SK-N-SH treated with all-trans-retinoic acid at 6 μM for 48 hours (cell line): ENCODE data around the gene AP2B1.
"Not testable (repeated sequence)": the region's sequence is repeated elsewhere in the genome, so short reads cannot be mapped to it uniquely, and the experiment has no call there.

Source experiments
- ATAC-seq: fragments of 200-7000 bp; cut with Tn5 transposase; 3 replicates; pipeline ENCODE4 v1.9.1; 2020; ENCODE audit warnings: mild to moderate bottlenecking, moderate library complexity
- ARNTL ChIP-seq: fragments of 450-650 bp; formaldehyde crosslinking; IDR thresholded peaks from 2 replicates; pipeline ENCODE4 v1.5.0; 2020; ENCODE audit warnings: low read depth, mild to moderate bottlenecking, moderate library complexity, borderline replicate concordance
- BACH2 ChIP-seq: fragments of 250-450 bp; sonication (Bioruptor Pico); IDR thresholded peaks from 2 replicates; pipeline ENCODE4 v1.9.0; 2021; ENCODE audit warnings: mild to moderate bottlenecking, borderline replicate concordance
- CREB5 ChIP-seq: fragments of 250-450 bp; sonication (Bioruptor Pico); IDR thresholded peaks from 2 replicates; pipeline ENCODE4 v1.5.1; 2020; ENCODE audit warnings: low read depth, mild to moderate bottlenecking, moderate library complexity
- CSRNP3 ChIP-seq: fragments of 250-450 bp; sonication (Bioruptor Pico); IDR thresholded peaks from 2 replicates; pipeline ENCODE4 v1.5.1; 2021; ENCODE audit warnings: mild to moderate bottlenecking, moderate library complexity
- ESRRG ChIP-seq: fragments of 250-450 bp; sonication (Bioruptor Pico); IDR thresholded peaks from 2 replicates; pipeline ENCODE4 v1.6.1; 2021; ENCODE audit warnings: mild to moderate bottlenecking
- GLIS3 ChIP-seq: fragments of 250-450 bp; sonication (Bioruptor Pico); IDR thresholded peaks from 2 replicates; pipeline ENCODE4 v1.5.0; 2020; ENCODE audit warnings: mild to moderate bottlenecking, moderate library complexity
- ISL1 ChIP-seq: fragments of 250-450 bp; sonication (Bioruptor Pico); IDR thresholded peaks from 2 replicates; pipeline ENCODE4 v2.1.2; 2022; ENCODE audit warnings: mild to moderate bottlenecking, moderate library complexity
- PATZ1 ChIP-seq: fragments of 250-450 bp; sonication (Bioruptor Pico); IDR thresholded peaks from 2 replicates; pipeline ENCODE4 v1.8.0; 2020; ENCODE audit warnings: mild to moderate bottlenecking, moderate library complexity, borderline replicate concordance
- POU6F1 ChIP-seq: fragments of 250-450 bp; sonication (Bioruptor Pico); IDR thresholded peaks from 2 replicates; pipeline ENCODE4 v1.8.0; 2021; ENCODE audit warnings: low read depth, mild to moderate bottlenecking, moderate library complexity, borderline replicate concordance
- PPARA ChIP-seq: fragments of 250-450 bp; sonication (Bioruptor Pico); IDR thresholded peaks from 2 replicates; pipeline ENCODE4 v1.5.0; 2020; ENCODE audit warnings: mild to moderate bottlenecking, borderline replicate concordance
- RARB ChIP-seq: fragments of 250-450 bp; sonication (Bioruptor Pico); IDR thresholded peaks from 2 replicates; pipeline ENCODE4 v1.8.0; 2021; ENCODE audit warnings: mild to moderate bottlenecking, moderate library complexity
- SNAI2 ChIP-seq: fragments of 250-450 bp; sonication (Bioruptor Pico); IDR thresholded peaks from 2 replicates; pipeline ENCODE4 v1.5.0; 2020; ENCODE audit warnings: mild to moderate bottlenecking, moderate library complexity
- TCF4 ChIP-seq: fragments of 250-450 bp; sonication (Bioruptor Pico); IDR thresholded peaks from 2 replicates; pipeline ENCODE4 v1.8.0; 2021; ENCODE audit warnings: mild to moderate bottlenecking, moderate library complexity, borderline replicate concordance
- TOX ChIP-seq: fragments of 250-450 bp; sonication (Bioruptor Pico); IDR thresholded peaks from 2 replicates; pipeline ENCODE4 v1.8.0; 2021; ENCODE audit warnings: mild to moderate bottlenecking, moderate library complexity, borderline replicate concordance
- ZC3H10 ChIP-seq: fragments of 250-450 bp; sonication (Bioruptor Pico); IDR thresholded peaks from 2 replicates; pipeline ENCODE4 v1.5.1; 2021; ENCODE audit warnings: mild to moderate bottlenecking, moderate library complexity
- ZFP3 ChIP-seq: fragments of 250-450 bp; sonication (Bioruptor Pico); IDR thresholded peaks from 2 replicates; pipeline ENCODE4 v1.5.0; 2020; ENCODE audit warnings: mild to moderate bottlenecking, moderate library complexity
- ZFP30 ChIP-seq: fragments of 450-650 bp; formaldehyde crosslinking; IDR thresholded peaks from 2 replicates; pipeline ENCODE4 v1.5.0; 2022; ENCODE audit warnings: mild to moderate bottlenecking, moderate library complexity
- ZNF565 ChIP-seq: fragments of 450-650 bp; formaldehyde crosslinking; conservative IDR thresholded peaks from 2 replicates; pipeline ENCODE4 v1.5.0; 2020; ENCODE audit warnings: low read depth, mild to moderate bottlenecking, moderate library complexity
- ZNF70 ChIP-seq: fragments of 450-650 bp; formaldehyde crosslinking; IDR thresholded peaks from 2 replicates; pipeline ENCODE4 v1.5.0; 2020; ENCODE audit warnings: mild to moderate bottlenecking, moderate library complexity
- ZNF8 ChIP-seq: fragments of 450-650 bp; formaldehyde crosslinking; IDR thresholded peaks from 2 replicates; pipeline ENCODE4 v1.5.0; 2020; ENCODE audit warnings: mild to moderate bottlenecking, moderate library complexity

Gene AP2B1

GRCh38 chr17:35560703-35561102, 26.4 kb upstream of the AP2B1 start, which contains the start of gene SLFN14:
Gene SLFN14, minus strand, starts transcription at chr17:35560819. Its CDS starts 2,757 bp downstream, at chr17:35558062.
- no peak for ATAC-seq
- TF ChIP-seq BACH2 (CRISPR knock-in tag) (no peak), ESRRG (CRISPR knock-in tag) (no peak), GLIS3 (no peak), ZFP30 (CRISPR knock-in tag) (no peak), TCF4 (CRISPR knock-in tag) (no peak), ZNF70 (no peak)
- TF ChIP-seq, all 23 proteins: peak for 0

- not testable (repeated sequence) for ATAC-seq
Observed at GRCh38 chr17:35563181-35563580, 23.9 kb upstream of the AP2B1 start.

GRCh38 chr17:35566968-35567367, 20.2 kb upstream of the AP2B1 start:
- no peak for ATAC-seq
- TF ChIP-seq ZNF565 (CRISPR knock-in tag) = no peak
- no peak for TF ChIP-seq PATZ1 (CRISPR knock-in tag)
- no peak for TF ChIP-seq ZNF70
- no peak for TF ChIP-seq ESRRG (CRISPR knock-in tag)
- no peak for TF ChIP-seq PPARA (CRISPR knock-in tag)
- TF ChIP-seq ZFP3 = no peak
- TF ChIP-seq ZNF8 (CRISPR knock-in tag) = no peak
- TF ChIP-seq RARB (CRISPR knock-in tag) = no peak
- no peak for TF ChIP-seq ARNTL
- TF ChIP-seq CSRNP3 = no peak
- TF ChIP-seq TOX (CRISPR knock-in tag) = no peak
- no peak for TF ChIP-seq CREB5 (CRISPR knock-in tag)
- TF ChIP-seq POU6F1 (CRISPR knock-in tag) = no peak
- TF ChIP-seq GLIS3 = no peak
- no peak for TF ChIP-seq ZFP30 (CRISPR knock-in tag)
- TF ChIP-seq ISL1 = no peak

GRCh38 chr17:35568561-35568960, 18.6 kb upstream of the AP2B1 start:
- ATAC-seq = peak; percentile 68
- TF ChIP-seq ZC3H10 (CRISPR knock-in tag) (no peak), ARNTL (no peak), ZFP3 (no peak), ESRRG (CRISPR knock-in tag) (no peak), ZNF70 (no peak), SNAI2 (CRISPR knock-in tag) (no peak)

GRCh38 chr17:35569405-35569804, 17.7 kb upstream of the AP2B1 start:
- TF ChIP-seq TCF4 (CRISPR knock-in tag) (no peak), ISL1 (no peak), ZNF565 (CRISPR knock-in tag) (no peak), PPARA (CRISPR knock-in tag) (no peak), PATZ1 (CRISPR knock-in tag) (no peak), CREB5 (CRISPR knock-in tag) (no peak)
- TF ChIP-seq, all 23 proteins: peak for 0
- ATAC-seq = no peak
